NCI-H2171 treated with DMSO at 0.1 percent for 48 hours (cell line): ENCODE measurements around the gene VSTM2B.

Source experiments
- DNase-seq: peaks from one replicate; lab custom pipeline; 2025; lab: John Stamatoyannopoulos, UW

VSTM2B gene

DNA sequence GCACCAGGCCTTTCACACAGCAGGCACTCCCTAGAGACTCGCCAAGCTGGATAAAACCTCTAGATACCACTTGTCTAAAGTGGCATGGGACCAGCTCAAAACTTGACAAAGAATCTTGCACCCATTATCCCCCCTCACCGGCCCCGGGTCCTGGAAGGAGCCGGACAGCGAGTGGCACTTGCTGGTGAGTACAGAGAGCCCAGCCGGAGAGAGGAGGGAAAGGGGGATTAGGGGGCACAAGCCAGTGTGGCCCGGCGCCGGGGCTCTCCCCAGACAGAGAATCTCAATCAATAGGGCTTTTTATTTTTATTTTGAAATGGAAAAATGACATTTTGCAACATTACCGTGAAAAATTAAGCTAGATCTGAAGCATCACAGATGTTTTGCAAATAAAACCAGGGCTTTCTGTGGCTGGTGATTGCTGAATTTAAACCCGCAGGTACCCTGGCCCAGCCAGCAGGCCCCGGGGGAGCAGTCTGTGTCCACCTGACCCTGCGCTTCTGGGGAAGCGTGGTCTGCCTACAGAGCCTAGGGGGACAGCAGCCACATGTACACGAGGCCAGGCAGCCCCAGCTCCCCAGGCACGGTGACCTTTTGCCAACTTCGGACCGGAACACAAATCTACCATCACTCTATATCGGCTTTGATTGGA is 10.0 kb upstream of the VSTM2B start:
- DNase-seq = no peak

DNA sequence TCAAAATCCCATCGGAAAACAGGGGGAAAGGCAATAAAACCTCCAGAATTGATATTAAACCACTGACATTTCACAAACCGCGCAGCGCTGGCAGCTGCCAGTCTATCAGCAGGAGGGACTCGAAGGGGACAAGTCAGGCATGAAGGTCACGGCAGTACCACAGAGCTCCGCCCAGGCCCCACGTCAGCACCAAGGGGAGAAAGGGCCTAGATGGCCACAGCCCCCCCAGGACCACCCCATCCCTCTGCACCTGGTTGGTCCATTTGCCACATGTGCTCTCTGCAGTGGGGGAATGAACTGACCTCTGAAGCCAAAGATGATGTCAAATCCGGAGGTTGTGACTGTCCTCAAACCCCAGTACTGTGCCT is 9.5 kb upstream of the VSTM2B start:
- no peak for DNase-seq

DNA sequence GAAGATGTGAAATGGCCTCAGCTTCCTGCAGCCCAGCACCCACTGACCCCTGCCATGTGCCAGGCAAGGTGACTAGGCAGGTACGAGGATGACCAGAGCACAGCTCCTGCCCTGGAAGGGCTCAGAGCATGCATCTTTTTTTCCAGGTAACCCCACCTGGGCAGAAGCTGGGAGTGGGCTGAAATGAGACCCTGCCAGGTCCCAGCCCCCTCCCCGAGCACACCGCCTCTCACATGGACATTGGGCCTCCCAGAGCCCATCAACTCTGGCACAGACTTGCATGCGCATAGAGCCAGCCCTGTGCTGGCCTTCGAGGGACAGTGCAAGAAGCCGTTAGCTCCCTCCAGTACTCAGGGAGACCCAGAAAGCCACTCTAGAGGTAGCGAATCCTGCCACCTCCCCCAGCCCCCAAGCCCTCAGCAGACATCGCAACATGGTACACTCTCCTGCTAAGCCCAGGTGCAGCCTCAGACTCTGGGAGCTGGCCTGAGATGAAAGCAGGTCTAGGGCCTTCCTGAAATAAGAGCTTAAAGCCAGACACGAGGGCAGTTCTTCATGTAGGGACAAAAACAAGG is 8.9 kb upstream of the VSTM2B start:
- no peak for DNase-seq

DNA sequence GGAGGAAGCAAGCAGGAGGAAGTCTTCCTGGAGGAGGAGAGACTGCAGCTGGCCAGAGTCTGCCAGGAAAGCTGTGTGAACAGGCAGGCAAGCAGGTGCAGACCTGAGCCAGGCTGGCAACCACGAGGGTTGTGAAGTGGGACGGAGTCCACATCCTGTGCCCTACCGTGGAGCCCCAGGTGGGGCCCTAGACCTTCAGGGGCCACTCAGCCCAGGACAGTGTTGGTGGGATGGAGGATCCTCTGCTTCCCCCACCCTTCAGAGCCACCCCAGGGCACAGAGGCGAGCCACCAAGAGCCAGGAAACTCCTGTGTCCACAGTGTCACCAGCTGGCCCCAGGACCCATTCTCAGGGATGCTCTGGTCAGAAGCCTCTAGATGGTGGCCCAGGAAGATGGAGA is 8.4 kb upstream of the VSTM2B start:
- DNase-seq = no peak

DNA sequence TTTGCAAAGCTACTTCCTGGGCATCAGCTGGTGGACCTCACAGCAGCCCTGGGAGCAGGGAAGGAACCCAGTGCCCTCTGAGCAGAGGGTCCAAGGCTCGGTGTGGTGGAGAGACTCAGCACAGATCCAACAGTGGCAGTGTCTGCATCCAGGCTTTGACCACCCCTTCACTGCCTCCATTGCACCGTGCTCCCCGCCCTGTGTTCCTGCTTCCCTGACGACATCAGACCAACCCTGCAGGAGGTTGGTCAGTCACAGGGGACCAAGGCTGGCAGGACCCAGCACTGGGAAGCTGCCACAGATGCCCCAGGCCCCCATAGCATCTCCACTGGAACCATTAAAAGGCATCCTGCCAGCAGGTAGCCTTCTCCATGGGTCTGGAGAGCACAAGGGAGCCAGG is 7.8 kb upstream of the VSTM2B start:
- no peak for DNase-seq

DNA sequence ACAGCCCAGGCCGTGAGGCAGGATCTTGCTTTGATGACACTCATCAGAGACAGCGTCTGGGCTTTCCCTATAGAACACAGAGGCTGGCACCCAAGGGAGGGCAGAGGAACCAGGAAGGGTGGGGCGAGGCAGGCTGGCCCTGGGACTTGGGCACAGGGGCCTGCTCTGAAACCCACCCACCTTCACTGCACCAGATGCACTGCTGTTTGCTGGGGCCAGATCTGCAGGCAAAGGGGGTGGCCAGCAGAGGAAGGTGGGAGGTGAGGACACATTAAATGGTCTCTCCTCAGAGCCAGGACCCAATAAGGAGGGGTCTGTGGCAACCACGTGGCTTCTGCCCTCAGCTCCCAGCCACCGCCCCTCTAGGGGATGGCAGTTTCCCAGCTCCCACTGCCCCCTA is 6.6 kb upstream of the VSTM2B start:
- DNase-seq = no peak

DNA sequence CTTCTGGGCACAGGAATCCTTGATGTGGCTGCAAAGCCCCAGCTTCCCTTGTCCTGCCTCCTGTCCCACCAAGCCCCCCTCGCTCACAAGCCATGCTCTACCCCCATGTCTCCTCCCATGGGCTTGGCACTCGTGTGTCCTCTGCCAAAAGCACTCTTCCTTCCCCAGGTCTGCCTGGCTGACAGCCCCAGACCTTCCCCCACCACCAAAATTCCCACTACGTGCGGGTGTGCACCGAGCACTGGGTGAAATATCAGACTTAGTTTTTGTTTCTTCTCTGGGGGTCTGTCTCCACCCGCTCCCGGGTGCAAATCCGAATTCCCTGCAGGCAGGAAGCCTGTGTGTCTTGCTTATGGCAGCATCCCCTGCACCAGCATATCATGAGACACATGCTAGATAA is 5.9 kb upstream of the VSTM2B start:
- DNase-seq = no peak

DNA sequence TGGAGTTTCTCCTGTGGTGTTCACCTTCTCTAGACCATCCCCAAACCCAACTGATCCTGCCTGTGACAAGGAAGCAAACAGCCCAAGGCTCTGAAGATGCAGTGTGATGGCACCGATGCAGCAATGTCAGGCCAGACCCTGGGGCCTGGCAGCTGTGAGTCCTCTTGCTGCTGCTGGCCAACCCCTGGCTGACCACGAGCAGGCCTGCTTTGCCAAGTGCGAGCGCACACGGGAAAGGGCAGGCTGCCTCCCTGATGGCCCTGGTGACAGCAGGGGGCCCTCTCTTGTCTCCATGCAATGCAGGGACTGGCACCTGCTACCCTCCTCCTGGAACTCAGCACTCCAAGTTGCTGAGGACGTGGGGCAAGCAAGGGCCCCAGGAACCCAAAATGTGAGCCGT is 5.4 kb upstream of the VSTM2B start:
- DNase-seq = no peak

DNA sequence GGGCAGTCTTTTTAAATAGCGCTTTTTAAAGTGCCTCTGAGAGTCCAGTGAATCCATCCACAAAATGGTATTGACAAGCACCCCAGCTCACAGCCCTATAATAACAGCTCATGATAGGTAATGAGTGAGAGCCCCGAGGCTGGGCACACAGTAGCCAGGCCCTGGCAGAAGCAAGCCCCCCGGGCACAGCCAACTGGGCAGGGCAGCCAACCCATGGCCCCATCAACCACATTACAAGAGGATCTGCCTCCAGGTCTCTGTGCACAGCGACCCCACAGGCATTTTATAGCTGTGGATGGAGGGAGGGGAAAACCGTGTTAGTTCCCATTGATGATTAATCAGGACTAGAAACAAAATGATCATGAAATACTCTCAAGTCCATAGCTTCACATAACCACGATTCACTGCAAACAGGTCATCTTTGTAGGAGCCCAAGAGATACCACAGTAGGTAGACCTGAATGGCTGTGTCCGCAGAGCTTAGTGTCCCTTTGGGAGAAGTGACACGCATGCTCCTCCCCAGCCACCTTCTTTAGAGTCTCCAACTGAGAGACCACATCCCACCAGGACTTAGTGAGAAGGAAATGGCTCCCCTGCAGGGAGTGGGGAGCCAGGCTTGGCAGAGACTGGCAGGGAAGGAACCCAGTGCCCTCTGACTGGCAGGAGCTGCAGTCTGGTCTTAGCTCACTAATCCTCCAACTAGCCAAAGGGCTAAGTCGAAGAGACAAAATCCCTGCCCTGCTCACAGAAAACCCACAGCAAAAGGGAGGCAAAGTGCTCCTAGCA is 4.3 kb upstream of the VSTM2B start:
- no peak for DNase-seq

DNA sequence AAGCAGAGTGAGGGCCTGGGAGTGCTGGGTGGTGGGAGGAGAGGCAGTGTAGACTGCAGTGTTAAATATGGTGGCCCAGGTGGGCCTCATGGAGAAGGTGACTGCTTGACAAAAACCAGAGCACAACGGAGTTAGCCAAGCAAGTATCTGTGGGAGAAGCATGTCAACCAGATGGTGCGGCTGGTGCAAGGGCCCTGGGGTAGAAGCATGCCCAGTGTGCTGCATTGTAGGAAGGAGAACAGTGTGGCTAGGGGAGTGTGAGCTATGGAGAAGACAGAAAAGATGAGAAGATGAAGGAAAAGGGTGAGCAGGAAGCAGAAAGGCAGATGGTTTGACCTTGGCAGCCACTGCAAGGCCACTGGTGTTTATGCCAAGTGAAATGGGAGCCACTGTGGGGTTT is 2.2 kb upstream of the VSTM2B start:
- no peak for DNase-seq

DNA sequence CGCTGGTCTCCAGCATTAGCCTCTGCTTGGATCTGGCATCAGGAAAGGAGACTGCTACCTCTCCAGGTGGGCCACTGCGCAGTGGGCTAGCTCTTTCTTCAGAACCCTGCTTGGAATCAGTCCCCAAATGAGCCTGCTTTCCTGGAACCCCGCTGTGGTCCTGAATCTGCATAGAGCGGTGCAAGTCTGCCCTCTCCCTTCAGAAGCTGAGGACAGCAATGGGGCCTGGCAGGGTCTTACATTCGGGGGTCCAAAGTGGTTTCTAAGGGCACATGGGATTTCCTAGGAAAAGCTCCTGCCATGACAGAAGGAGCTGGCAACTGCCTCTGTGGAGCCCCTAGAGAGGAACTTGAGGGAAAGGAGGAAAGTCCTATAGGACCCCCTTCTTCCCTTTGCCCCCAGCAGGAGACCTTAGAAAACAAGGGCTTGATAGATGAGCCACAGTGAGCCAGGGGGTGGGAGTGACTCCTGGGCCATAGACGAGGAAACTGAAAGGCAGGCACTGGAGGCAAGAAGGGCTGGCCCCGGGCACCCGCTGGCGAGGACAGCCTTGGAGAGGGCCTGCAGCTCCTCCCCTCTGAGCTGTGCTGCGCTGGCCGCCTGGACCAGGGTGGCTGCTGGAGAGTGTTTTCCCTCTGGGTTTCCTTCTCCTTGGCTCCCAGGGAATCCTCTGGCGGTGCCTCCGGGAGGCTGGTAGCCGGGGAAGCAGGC is 1.4 kb upstream of the VSTM2B start:
- DNase-seq = peak; percentile 2

DNA sequence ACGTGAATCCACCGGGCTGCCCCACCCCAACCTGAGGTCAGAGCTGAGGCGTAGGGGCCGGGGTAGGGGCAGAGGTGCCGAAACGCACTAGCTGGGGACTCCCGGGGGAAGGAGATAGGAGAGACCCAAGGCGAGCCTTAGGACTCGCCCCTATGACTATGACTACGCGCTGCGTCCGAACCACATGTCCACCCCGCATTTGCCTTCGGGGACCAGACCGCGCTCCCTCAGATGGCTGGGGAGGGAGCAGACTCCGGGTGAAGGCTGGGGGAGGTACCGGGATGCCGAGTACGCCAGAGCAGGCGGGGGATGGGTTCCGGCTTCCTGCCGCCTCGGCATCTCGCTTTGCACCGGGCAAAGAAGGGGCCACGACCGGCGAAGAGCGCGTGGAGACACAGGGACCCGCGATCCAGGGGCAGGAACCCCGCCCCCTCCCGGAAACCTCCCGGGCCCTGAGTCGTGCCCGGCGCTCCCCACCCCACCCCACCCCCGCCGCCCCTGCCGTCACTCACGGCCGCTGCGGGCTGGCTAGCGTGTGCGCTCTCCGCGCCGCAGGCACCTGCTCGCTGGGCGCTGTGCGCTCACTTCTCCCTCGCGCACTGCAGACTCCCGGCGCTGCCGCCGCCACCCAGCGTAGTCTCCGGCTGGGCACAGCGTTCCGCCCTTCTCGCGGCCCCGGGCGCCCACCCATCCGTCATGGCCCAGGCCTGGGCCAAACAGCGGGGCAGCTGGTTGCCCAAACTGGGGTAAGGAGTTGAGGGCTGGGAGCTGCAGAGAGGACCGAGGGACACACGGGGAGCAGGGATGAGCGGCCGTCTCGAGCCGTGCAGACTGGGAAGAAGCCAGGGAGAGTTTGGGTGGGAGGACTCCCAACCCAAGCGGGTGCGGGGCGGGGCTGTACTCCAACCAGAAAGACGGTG is 622 bp upstream of the VSTM2B start:
- peak; percentile 27 for DNase-seq

DNA sequence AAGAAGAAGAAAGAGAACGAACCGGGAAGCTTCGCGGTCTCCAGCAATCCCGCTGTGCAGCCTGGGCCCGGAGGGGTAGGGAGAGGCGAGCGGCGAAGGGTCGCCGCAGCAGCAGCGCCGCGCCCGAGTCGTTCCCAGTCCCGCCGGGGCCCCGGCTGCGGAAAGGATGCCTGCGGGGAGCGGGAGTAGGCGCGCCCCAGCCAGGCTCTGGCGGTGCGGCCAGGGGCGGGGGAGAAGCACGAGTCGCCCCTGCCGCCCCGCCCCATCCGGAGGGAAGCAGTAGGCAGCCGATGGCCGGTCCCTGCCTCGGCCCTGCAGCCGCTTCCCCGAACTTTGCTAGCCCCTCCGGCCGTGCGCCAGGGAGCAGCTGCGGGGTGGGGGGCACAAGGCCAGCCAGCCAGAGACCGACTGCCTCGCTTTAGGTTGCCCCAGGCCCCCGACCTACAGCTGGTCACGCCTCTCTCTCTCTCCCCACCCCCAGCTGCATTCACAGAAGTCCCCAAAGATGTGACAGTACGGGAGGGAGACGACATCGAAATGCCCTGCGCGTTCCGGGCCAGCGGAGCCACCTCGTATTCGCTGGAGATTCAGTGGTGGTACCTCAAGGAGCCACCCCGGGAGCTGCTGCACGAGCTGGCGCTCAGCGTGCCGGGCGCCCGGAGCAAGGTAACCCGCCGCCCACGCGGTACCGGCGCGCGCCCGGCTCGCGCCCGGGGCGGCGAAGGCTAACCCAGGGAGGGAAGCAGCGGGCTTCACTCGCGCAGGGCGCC is 1.1 kb downstream of the VSTM2B start:
- DNase-seq = peak; percentile 34

DNA sequence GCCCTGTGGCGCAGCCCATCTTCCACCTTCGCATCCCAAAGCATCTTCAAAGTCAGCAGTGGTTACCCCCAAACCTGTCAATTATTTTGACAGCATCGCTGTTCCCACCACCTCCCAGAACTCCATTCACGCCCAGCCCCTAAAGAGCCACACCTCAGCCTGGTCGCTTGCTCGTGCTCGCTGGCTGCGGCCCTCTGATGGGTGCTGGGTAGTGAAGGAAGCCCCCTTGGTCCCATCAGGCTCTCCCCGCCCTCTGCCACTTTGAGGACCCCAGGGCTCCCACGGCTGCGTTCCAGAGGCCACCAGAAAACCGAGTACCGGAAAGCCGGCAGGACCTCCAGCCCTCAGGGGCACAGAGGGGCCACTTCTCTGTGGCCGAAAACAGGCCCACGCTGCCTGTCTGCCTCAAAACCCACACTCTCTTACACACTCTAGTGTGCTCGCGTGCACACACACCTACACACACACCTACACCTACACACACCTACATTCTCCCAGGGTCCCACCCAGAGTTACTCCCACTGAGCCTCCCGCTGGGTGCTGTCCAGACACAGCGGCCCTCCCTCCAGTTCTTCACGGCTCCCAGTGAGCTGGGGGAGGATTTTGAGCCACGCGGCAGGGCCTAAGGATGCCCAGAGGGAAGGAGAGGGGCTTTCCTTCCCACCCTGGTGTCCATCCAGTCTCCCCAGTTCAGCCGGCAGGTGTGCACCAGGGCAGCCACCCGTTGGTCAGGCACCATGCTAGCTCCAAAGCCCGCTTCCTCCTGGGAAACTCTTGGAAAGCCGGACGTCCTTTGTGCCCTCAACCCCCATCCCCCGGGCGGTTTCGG is 1.9 kb downstream of the VSTM2B start:
- DNase-seq = no peak

DNA sequence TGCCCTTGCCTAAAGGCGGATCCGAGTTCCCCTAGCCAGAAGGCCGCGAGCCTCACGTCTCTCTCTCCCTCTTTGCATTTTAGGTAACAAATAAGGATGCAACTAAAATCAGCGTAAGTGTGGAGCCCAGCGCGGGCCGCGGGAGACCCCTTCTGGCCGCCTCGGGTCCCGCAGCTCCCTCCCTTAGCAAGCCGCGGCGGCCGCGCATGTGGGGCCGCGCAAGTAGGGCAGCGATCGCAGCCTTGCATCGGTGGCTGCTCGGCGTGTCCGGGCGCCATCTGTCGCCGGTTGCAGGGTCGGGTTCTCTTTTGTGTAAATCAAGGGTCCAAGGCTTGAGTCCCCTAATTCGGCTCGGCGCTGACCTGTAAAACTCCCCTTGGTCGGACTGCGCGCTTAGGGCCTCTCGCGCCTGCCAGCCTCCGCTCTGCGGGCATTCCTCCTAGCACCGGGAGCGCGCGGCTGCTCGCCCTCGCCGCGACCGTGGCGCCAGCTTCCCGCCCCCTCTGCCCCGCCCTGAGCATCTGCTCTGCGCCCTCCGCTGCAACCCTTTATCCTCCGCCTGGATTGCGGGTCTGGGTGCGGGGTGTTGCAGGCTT is 2.7 kb downstream of the VSTM2B start:
- peak; percentile 89 for DNase-seq

DNA sequence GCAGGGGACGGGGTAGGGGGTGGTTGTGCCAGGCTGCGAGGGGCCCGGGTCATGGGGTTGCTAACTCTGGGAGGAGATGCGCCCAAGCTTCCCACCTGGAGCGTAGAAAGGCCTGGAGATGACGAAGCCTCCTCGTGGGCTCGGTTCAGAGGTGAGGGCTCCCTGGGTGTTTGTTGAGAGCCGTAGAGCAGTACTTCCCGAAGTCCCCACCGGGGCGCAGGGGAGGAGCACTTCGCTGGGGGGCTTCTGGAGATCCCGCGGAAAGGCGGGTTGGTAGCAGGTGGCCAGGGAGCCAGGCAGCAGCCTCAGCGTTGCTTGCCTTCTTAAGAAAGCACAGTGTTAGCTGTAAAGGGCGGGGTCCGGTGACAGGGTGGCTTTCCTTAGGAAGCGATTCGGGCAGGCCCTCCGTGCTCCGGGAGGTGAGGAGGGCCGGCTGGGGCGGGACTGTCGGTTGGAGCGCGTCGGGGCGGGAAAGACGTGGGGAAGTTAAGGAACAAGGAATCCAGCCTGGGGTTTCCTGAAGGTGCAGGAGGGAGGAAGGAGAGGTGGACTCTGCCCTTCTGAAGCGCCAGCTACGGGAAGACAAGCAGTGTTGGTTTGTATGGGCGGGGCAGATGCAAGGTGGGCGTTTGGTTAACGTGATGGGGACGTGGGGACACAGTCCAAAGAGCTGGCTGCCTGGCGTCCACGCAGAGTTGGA is 3.3 kb downstream of the VSTM2B start:
- peak; percentile 83 for DNase-seq

DNA sequence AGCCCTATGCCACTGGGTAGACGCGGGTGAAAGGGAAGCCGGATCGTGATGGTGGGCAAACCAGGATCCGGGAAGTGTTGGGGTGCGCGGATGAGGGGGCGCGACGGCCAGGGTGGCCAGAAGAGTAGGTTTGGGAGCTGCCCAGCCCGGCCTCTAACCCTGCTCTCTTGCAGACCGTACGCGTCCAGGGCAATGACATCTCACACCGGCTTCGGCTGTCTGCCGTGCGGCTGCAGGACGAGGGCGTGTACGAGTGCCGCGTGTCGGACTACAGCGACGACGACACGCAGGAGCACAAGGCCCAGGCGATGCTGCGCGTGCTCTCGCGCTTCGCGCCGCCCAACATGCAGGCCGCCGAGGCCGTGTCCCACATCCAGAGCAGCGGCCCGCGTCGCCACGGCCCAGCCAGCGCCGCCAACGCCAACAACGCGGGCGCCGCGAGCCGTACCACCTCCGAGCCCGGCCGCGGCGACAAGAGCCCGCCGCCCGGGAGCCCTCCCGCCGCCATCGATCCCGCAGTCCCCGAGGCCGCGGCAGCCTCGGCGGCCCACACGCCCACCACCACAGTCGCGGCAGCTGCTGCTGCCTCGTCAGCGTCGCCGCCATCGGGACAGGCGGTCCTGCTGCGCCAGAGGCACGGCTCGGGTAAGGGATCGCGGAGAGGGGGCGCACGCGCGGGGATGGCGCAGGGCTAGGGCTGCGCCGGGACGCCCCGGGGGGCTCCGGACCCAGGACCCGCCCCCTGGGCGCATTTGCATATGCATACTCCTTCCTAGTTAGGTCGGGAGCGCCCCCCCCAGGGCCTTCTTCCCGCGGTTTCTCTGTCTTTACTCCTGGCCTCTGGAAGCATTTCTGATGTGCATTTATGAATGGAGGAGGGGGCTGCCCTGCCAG is 4.1 kb downstream of the VSTM2B start:
- no peak for DNase-seq
